CD4-positive, alpha-beta T cell treated with Interleukin-4 for 1 hour (primary cell): Measurements from ENCODE around the gene USP35.
"Not testable (repeated sequence)": the region's sequence is repeated elsewhere in the genome, so short reads cannot be mapped to it uniquely, and the experiment has no call there.

ENCODE experiments used
- DNase-seq, 2 donors: peaks; one replicate each; pipeline ENCODE4 v3.0.0-alpha.2; 2020 to 2022

USP35 gene

GRCh38 chr11:78218707-78219492 is 30.2 kb downstream of the USP35 start:
- no peak for DNase-seq

GRCh38 chr11:78219493-78220217 is 30.9 kb downstream of the USP35 start:
- no peak for DNase-seq

GRCh38 chr11:78220218-78221157 is 31.8 kb downstream of the USP35 start:
- DNase-seq = no peak

DNA sequence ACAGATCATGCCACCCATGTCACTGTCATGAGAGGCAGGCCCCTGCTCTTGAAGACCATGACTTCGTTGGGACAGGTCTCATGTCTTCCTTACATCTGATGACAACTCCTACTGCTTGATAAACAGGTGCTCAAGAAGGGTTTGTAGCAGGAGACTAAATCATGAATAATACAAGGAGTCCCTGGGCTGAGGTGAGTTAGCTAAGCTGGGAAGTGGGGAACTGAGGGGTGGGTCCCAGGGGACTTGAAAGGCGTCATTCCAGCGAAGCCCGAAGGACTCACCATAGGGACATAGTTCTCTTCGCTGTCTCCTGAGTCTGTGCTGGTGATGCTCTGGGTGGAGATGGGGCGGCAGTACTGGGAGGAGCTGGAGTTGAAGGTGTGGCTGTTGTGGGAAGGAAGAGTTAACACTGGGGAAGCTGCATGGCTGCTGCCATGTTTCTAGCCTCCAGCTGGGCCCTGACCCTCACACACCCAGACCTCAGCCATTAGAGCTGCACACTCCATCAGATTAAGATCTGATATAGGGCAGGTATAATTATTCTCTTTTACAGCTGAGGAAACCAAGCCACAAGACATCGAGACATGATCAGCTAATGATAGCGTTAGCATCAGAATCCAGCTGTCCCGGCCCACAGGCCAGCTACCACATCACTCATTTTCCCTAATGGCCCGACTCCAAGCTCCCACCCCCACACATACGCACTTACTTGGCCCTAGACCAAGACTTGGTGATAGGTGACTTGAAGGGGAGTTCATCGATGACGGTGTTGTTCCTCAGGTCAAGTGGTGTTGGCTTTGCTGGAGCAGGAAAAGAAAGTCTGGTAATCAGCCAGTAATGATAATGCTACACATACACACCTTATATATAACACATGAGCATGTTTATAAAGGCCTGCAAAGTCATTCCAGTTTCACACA is 32.9 kb downstream of the USP35 start:
- DNase-seq = no peak

- DNase-seq = not testable (repeated sequence)
These were observed 34.0 kb downstream of the USP35 start for GRCh38 chr11:78222726-78223125.

- no peak for DNase-seq
These were observed 34.7 kb downstream of the USP35 start for GRCh38 chr11:78223320-78223954.

DNA sequence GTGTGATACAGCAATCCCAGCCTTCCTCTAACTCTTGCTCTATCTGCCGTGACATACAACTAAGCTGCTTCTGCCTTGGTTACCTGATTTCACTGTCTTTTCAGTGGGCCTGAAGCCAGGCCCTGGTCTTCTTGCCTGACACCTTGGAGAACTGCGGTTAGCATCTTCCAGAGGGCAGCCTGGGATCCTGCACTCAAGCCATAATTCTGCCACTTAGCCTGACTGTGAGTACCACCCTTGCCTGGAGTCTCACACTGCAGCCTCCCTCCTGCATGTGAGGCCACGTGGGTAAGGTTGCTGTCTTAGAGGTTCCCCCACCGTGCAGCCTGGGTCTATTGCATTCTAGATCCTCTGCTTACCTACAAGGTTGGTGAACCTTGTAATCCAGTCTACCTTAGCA is 35.8 kb downstream of the USP35 start:
- no peak for DNase-seq

- DNase-seq = no peak
These were observed 36.2 kb downstream of the USP35 start for GRCh38 chr11:78224906-78225420.

DNA sequence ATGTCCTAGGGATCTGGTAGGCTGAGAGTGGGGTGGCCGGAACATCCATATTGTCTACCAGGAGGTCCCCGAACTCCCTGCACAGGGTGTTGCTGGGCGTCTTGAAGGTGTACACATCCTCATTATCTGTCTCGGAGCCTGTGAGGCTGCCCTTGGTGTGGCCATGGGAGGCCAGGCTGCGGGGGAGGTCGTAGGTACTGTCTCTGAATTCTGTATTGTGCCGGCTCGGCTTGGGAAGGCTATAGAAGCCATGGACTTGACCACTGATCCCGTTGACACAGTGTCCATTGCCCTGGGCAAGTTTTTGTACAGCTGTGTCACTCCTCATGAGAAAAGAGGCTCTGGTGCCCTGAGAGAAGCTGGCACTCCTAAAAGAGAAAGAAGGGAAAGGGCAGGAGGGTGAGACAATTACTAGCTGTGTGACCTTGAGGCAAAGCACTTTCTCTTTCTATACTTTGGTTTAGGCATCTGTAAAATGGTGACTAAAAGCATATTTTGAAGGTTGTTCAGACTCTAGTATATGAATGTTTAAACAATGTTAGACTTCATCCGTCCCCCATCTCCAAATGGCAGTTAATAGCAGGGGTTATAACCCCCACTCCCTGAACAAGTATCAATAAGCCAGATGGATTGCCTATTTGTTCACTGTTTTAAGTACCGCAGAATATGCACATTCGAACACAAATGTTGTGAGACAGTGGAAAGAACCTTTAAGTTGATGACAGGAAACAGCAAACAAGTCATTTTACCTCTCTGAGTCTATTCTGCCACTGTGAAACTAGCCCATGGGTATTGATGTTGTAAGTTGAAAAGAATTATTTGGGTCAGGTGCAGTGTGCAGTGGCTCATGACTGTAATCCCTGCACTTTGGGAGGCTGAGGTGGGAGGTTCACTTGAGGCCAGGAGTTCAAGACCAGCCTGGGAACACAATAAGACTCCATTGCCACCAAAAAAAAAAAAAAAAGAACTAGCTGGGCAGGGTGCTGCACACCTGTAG is 38.3 kb downstream of the USP35 start:
- no peak for DNase-seq

- no peak for DNase-seq
These were observed 39.2 kb downstream of the USP35 start for GRCh38 chr11:78227921-78228320.

GRCh38 chr11:78228467-78228866 is 39.7 kb downstream of the USP35 start:
- DNase-seq = peak; percentile 37 to 40

GRCh38 chr11:78229106-78229505 is 40.4 kb downstream of the USP35 start:
- DNase-seq = no peak

GRCh38 chr11:78230161-78230877 is 41.6 kb downstream of the USP35 start:
- peak in 1 of 2 donors; percentile 5 for DNase-seq

DNA sequence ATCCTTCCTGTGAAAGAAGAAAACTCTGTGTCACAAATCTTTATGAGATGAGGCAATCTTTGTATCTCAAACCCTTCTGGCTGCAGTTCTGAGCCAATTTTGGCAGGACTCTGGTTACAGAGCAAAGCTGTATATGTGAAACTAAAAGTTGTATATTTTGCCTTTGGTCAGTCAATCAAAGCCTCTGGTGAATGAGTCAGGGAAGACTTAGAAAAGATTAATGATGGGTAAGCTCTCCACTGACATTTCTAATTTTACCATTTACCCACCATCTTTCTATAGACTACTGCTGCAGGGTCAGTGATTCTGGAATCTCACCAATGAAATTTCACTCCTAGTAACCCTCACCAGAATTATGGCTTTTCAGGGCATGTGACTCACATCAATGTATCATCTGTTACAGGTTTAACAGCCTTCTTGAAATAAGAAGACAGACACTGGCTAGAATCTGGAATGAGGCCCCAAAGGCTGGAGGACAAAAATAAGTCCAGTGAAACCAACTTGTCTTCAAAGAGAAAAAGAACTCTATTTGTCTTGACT is 43.3 kb downstream of the USP35 start:
- no peak for DNase-seq

DNA sequence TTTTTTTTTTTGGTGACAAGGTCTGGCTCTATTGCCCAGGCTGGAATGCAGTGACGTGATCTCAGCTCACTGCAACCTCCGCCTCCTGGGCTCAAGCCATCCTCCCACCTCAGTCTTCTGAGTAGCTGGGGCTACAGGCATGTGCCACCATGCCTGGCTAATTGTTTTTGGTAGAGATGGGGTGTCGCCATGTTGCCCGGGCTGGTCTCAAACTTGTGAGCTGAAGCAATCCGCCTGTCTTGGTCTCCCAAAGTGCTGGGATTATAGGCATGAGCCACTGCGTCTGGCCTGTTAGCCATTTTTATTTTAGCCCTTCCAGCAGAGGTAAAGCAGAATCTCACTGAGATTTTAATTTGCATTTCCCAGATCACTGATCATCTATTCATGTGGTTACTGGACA is 44.3 kb downstream of the USP35 start:
- not testable (repeated sequence) for DNase-seq

DNA sequence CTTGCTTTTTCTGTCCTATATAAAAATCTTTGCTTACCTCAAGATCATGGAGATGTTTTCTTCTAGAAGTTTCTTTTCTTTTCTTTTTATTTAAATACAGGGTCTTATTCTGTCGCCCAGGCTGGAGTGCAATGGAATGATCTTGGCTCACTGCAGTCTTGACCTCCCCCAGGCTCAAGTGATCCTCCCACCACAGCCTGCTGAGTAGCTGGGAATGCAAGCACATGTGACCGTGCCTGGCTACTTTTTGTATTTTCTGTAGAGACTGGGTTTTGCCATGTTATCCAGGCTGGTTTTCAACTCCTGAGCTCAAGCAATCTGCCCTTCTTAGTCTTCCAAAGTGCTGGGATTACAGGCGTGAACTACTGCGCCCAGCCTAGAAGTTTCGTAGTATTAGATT is 45.3 kb downstream of the USP35 start:
- no peak for DNase-seq

GRCh38 chr11:78237293-78238046 is 48.8 kb downstream of the USP35 start:
- no peak for DNase-seq

GRCh38 chr11:78239781-78240180 is 51.1 kb downstream of the USP35 start:
- no peak for DNase-seq
